HG02943 (cell line): ENCODE data around the gene ALDOA.
A peak's percentile ranks its signal among the peaks of the same experiment; 100 is the strongest.

Experiments used
- ATAC-seq: cut with Tn5 transposase; IDR thresholded peaks from one replicate; pipeline ENCODE4 v1.9.1; 2021; ENCODE audit warnings: mild to moderate bottlenecking, low read depth, moderate library complexity; ENCODE audit not compliant: unreplicated experiment

ALDOA gene

DNA sequence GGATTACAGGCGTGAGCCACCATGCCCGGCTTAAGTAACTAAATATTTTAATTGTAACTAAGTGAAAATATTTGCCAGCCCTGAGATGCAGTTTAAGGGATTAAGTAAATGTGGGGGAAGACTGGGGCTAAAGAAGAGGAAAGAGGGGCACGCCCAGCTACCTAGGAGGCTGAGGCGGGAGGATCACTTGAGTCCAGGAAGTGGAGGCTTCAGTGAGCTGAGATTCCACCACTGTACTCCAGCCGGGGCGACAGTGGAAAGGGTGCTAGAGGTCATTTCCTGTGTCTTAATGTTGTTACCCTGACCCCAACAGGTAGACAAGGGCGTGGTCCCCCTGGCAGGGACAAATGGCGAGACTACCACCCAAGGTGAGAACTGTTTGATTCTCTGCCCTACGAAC is 2.8 kb downstream of the ALDOA start:
- ATAC-seq: no peak

DNA sequence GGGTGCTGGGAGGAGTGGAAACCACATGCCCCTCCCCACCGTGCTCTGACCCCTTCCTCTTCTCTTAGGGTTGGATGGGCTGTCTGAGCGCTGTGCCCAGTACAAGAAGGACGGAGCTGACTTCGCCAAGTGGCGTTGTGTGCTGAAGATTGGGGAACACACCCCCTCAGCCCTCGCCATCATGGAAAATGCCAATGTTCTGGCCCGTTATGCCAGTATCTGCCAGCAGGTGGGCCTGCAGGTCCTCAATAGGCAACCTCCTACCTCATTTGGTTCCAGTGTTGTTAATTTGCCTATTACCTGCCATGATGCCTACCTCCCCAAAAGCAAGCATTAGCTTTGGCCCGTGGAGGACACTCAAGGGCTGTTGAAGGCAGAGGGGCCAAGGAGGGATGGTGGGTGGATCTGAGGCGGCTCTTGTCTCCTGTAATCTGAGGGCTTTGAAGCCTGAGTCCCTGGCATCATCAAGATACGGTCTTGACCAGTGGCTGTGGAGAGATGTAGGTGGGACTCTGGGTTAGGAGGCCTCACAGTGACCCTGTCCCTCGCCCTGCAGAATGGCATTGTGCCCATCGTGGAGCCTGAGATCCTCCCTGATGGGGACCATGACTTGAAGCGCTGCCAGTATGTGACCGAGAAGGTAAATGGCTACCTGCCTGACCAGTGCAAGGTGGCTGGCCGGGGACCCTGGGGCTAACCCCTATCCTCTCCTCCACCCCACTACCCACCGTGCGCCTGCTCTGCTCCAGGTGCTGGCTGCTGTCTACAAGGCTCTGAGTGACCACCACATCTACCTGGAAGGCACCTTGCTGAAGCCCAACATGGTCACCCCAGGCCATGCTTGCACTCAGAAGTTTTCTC is 3.4 kb downstream of the ALDOA start:
- ATAC-seq: no peak

DNA sequence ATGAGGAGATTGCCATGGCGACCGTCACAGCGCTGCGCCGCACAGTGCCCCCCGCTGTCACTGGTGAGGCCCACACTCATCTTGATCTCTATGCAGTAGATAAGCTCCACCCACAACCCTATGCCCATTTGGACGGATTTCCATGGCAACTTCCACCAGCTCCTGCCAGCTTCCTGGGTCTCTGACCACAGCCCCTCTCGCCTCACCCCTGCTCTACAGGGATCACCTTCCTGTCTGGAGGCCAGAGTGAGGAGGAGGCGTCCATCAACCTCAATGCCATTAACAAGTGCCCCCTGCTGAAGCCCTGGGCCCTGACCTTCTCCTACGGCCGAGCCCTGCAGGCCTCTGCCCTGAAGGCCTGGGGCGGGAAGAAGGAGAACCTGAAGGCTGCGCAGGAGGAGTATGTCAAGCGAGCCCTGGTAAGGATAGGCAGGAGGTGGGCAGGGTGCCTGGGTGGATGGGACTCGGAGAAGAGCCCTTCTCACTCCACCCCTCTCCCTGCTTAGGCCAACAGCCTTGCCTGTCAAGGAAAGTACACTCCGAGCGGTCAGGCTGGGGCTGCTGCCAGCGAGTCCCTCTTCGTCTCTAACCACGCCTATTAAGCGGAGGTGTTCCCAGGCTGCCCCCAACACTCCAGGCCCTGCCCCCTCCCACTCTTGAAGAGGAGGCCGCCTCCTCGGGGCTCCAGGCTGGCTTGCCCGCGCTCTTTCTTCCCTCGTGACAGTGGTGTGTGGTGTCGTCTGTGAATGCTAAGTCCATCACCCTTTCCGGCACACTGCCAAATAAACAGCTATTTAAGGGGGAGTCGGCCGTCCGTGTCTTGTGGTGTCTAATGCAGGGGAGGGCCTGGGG is 4.3 kb downstream of the ALDOA start:
- ATAC-seq: no peak

DNA sequence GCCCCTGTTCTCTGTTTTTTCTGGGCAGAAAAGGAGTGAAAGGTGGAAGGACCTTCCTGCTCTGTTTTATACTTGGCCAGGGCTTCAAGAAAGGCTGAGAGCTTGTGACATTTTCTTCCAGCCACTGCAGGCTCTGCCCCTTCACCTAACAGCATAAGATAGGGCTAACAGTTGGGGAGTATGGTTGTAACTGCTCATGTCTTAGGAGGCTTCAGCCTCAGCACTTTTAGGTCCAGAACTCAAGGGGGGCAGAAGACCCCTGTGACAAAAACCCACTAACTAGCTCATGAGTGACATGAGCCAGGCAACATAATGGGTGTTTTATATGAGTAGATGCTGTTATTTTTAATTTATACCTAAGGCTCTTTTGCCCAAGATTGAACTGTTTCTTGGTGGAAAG is 4.9 kb downstream of the ALDOA start:
- no peak for ATAC-seq

DNA sequence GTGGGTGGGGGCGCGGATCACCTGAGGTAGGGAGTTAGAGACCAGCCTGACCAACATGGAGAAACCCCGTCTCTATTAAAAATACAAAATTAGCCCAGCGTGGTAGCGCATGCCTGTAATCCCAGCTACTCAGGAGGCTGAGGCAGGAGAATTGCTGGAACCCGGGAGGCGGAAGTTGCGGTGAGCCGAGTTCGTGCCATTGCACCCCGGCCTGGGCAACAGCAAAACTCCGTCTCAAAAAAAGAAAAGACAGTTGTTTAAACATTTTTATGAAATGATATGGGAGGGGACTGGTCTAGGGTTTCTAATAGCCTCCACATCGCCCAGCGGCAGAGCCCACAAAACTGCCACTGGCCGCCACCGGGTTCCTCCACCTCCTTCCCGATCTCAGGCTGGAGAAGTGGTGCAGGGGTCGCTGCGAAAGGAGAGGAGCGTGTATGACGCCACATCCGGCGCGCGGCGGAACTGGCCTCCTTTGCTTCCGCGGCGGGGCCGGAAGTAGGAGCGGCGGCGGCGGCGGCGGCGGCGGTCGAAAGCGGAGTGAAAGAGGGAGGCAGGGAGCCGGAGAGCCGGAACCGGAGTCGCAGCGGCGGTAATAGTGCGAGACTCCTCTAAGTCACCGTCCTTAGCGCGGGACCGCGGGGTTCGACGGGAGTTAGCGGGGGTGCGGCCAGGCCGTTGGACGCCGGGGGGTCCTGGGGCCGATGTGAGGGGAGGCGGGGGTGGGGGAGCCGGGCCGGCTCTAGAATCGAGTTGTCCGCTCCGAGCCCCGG is 10.1 kb downstream of the ALDOA start, which contains the start of gene PPP4C:
Gene PPP4C, plus strand, starts transcription at position 492 of the 773 bp plus-strand sequence. CDS start 384 bp downstream, outside the sequence.
- peak; percentile 84 for ATAC-seq

DNA sequence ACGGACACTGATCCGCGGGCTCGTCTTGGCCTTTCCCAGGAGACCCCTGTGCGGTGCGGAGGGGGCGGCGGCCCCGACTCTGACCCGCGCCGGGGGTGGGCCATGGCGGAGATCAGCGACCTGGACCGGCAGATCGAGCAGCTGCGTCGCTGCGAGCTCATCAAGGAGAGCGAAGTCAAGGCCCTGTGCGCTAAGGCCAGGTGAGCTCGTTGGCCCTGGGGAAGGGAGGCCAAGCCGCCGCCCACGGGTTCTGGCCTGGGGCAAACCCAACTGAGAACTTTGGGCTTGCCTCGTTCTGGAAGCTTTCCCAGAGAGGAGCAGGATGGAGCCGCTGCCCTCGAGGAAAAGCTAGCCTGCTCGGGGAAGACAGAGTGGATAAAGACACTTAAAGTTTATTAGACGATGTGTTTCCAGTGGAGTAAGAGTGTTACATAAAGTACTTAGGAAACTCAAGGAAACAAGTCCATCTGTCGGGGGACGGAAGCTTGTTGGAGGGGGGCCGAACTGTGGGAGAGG is 10.8 kb downstream of the ALDOA start:
- peak; percentile 16 for ATAC-seq

DNA sequence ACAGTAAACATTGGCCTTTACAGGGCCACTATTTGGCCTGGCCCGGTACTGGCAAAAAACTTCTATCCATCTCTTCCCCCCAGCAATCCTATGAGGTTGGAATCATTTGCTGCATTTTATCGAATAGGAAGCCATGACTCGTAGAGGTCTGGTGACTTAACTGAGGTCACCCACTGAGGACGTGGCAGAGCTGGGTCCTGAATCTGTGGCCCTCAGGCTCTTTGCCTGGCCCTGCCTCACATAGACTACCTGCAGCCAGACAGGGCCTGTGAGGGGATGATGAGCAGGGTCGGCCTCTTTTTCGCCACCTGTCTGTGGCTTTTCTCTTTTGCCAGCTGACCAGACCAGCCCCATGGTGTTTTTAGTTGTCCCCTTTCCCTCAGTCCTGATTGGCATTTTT is 12.1 kb downstream of the ALDOA start:
- ATAC-seq: no peak

DNA sequence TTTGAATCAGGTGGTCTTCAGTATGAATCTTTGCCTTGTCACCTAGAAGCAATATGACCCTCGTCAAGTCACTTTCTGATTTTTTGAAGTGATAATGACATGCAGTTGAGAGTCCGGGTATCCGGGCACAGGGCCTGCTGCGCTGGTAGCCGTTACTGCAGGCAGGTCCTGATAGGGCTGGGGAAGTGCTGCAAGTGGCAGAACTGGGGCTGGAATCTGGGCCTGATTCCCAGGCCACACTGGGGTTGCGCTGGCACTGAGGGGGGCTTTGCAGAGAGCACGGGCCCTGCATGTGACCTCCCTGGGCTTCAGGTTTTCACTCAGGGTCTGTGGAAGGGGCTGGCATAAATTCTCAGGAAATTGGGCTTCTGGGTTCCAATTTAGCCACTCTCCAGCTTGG is 13.2 kb downstream of the ALDOA start:
- ATAC-seq: no peak

DNA sequence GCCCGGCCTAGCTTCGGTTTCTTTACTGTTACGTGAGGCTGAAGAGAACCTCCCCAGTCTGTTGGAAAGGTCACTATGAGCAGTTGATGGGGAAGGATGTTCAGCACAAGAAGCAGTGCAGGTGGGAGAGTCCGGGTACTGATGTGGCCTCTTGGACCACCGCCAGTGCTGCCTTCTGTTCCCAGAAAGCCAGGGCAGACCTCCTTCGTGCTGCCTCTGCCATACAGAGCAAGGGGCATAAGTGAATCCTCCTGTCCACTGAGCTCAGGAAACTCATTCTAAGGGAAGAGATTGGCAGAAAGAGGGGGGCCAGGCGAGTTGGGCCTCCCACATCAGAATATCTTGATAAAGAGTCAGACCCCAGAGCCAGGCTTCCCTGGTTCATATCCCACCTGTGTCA is 13.9 kb downstream of the ALDOA start:
- no peak for ATAC-seq

DNA sequence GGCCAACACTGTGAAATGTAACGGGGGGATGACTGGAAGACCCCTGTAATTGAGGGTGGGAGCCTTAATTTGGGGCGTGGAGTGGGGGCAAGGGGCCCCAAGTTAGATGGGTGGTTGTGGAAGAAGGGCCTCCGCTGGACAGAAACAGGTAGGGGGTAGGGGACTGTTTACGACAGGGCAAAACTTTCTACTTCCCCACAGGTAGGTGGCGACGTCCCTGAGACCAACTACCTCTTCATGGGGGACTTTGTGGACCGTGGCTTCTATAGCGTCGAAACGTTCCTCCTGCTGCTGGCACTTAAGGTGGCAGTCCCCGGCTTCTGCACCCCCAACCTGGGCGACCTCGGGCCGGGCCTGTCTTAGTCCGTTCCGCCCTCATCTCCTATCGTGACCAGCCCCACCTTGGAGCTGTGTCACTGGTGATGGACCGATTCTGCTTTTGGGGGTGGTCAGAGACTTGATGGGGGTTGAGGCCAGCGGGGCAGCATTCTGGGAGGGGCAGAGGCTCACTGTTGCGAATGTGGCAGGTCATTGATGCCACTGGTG is 17.1 kb downstream of the ALDOA start:
- ATAC-seq: no peak

DNA sequence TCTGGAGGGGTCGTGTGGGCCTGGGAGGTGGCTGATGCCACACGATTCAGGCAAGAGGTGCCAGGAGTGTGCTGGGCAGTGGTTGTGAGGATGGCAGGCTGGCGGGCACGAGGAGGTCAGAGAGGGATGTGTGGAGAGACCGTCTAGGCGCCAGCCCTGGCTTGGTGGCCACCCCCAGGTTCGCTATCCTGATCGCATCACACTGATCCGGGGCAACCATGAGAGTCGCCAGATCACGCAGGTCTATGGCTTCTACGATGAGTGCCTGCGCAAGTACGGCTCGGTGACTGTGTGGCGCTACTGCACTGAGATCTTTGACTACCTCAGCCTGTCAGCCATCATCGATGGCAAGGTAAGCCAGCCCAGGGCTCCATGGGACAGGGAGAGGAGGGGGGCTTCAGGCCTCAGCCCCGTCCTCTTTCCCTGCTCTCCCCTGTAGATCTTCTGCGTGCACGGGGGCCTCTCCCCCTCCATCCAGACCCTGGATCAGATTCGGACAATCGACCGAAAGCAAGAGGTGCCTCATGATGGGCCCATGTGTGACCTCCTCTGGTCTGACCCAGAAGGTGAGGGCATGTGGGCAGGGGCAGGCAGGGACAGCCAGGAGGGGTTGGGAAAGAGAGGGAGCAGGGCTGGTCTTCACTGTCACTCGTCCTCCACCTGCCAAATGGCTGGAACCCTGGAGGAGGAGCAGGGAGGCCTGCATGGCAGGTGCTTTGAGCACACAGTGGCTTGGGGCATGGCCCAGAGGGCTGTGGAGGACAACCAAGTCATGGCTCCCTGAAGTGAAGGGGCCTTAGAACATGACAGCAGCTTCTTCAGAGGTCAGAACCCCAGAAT is 17.9 kb downstream of the ALDOA start:
- ATAC-seq: no peak

DNA sequence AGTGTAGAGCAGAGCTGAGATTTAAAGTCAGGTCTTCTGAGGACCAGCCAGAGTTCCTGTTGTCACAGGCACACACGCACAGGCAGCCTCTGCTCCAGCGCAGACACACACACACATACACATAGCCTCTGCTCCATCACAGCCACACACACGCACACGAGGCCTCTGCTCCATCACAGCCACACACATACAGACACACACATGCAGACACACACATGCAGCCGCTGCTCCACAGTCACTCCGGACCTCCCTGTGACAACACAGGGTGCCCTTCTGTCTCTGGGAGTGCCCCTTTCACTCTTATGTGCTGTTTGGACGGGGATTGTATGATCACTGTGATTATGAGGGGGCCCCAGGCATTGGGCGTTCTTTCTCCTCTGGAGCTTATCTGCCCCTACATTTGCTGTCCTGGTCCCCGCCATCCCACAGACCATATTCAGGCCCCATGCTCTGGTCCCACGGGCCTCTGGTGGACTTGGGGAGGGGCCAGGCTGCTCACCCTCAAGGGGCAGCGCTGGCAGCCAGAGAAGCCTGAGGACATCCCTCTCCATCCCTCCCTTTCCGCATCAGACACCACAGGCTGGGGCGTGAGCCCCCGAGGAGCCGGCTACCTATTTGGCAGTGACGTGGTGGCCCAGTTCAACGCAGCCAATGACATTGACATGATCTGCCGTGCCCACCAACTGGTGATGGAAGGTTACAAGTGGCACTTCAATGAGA is 18.7 kb downstream of the ALDOA start:
- no peak for ATAC-seq

DNA sequence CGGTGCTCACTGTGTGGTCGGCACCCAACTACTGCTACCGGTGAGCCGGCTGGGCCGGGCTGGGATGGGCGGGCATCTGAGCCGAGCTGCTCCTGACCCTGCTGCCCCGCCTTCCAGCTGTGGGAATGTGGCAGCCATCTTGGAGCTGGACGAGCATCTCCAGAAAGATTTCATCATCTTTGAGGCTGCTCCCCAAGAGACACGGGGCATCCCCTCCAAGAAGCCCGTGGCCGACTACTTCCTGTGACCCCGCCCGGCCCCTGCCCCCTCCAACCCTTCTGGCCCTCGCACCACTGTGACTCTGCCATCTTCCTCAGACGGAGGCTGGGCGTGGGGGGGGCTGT is 19.2 kb downstream of the ALDOA start:
- ATAC-seq: no peak

DNA sequence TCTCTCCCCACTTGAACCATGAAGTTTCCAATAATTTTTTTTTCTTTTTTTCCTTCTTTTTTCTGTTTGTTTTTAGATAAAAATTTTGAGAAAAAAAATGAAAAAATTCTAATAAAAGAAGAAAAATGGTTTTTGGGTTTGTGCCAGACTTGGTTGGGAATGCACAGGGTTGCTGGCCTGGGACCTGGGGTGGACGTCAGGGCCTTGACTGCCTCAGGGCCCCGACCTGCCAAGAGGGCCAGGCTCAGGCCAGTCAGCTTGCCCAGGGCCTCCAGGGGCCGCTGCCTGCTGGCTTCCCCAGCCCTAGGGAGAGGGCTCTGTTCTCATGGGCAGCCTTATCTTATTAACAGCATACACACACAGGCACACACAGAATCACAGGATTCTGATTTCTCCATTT is 19.7 kb downstream of the ALDOA start:
- no peak for ATAC-seq

DNA sequence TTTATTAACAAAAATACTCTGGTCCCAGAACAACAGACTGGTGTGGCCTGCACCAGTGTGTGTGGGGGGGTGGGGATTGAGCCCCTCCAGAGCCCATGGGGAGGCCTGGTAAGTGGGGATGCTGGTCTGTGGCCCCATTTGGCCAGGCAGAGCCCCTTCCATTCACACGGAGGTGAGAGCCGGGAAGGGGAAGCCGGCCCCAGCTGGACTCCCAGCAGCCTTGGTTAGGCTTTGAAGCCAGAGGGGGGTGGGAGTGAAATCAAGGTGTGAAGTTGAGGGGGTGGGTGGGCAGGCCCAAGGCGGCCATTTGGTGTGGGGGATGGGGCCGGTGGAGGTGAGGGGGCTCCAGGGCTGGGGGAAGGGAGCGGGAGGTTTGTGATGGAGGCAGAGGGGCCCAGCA is 20.3 kb downstream of the ALDOA start:
- no peak for ATAC-seq

DNA sequence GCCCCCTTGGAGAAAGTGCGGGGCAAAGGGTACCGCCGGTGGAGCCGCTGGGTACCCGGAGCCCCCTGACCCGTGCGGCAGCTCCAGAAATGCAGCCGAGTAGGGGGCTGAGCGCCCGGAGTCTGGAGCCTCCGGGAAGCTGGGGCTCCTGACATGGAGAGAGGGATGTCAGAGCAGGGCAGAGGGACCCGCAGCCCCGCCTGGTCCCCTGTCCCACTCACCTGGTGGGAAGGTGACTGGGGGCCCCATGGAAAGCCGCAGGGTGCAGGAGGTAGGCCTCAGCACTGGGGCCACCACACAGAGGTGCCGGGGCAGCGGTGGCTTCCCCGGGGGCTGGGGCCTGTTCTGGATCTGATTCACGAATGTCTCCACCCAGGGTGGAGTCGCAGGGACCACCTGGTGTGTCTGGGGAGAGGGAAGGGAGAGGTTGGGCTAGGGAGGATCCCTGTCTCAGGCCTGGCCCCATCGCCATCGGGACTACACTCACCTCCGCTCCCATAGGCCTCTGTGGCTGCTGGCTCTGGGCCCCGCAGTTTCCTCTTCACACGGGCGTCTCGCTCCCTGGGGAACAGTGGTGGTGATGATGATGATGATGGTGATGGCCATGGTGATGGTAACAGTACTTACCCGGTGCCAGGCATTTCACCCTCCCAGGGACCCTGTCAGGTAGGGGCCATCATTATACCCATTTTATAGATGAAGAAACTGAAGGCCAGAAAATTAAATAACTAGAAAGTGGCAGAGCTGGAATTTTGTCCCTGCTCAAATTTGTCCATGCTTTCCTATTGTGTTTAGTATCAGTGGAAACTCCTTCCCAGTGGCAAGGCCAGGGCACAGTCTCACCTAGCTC is 21.0 kb downstream of the ALDOA start:
- ATAC-seq: no peak

DNA sequence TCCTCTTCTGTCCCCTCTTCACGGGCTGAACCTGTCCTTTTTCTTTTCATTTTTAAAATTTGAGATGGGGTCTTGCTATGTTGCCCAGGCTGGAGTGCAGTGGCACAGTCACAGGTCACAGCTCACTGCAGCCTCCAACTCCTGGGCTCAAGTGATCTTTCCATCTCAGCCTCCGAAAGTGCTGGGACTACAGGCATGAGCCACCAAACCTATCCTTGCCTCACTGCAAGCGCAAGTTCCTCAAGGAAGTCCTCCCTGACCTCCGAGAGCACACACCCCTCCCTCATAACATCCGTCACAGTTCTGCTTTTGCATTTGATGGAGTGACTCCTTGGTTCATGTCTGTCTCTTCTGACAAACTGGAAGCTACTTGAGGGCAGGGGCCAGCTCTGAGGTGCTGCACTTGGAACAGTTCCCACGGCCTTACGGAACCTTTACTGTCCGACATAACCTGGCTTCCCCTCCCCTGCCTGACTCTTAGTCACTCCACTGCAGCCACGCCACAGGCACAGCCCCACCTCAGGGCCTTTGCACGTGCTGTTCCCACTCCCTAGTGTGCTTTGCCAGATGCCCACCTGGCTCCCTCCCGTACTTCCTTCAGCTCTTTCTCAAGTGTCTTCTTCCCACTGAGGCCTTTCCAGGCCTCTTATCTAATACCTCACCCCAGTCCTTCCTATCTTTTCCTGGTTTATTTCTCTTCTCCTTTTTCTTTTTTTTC is 21.8 kb downstream of the ALDOA start:
- no peak for ATAC-seq
